Neural progenitor cell (in vitro differentiated cells): ENCODE data around the gene CHMP6. TPM values are rescaled to one million over a fixed set of nuclear protein-coding genes. Genes with fewer than 3 reads are reported as not detected.
A peak's percentile ranks its signal among the peaks of the same experiment; 100 is the strongest.

Source experiments
- DNase-seq: peaks from one replicate; pipeline ENCODE4 v3.0.0-alpha.2; 2016; ENCODE audit warnings: low spot score
- H2AFZ ChIP-seq: fragments of 200-600 bp; sonication (generic); replicated peaks from 2 replicates; pipeline ENCODE4 v1.6.1; 2016; ENCODE audit warnings: antibody characterized with exemption
- H3F3A ChIP-seq: fragments of 200-600 bp; sonication (generic); 2 replicates; pipeline ENCODE4 v1.6.1; 2016; ENCODE audit warnings: antibody characterized with exemption, low read depth
- H3K27ac ChIP-seq: fragments of 200-600 bp; sonication (generic); 2 replicates; pipeline ENCODE4 v1.5.1; 2016; ENCODE audit warnings: mild to moderate bottlenecking
- H3K27me3 ChIP-seq: fragments of 200-600 bp; sonication (generic); 2 replicates; pipeline ENCODE4 v1.6.1; 2016; ENCODE audit warnings: mild to moderate bottlenecking, moderate library complexity
- H3K36me3 ChIP-seq: fragments of 200-600 bp; sonication (generic); 2 replicates; pipeline ENCODE4 v1.5.1; 2016
- H3K4me1 ChIP-seq: fragments of 200-600 bp; sonication (generic); 2 replicates; pipeline ENCODE4 v1.6.1; 2016; ENCODE audit warnings: mixed run types
- H3K4me2 ChIP-seq: fragments of 200-600 bp; sonication (generic); 2 replicates; pipeline ENCODE4 v1.6.1; 2016
- H3K4me3 ChIP-seq: fragments of 200-600 bp; sonication (generic); 2 replicates; pipeline ENCODE4 v1.5.1; 2016
- H3K79me2 ChIP-seq: fragments of 200-600 bp; sonication (generic); 2 replicates; pipeline ENCODE4 v1.6.1; 2016; ENCODE audit warnings: low read depth
- H3K9ac ChIP-seq: fragments of 200-600 bp; sonication (generic); 2 replicates; pipeline ENCODE4 v1.6.1; 2016
- H3K9me3 ChIP-seq: fragments of 200-600 bp; sonication (generic); 2 replicates; pipeline ENCODE4 v1.5.1; 2016; ENCODE audit warnings: low read depth
- H4K20me1 ChIP-seq: fragments of 200-600 bp; sonication (generic); 2 replicates; pipeline ENCODE4 v1.6.1; 2016; ENCODE audit warnings: low read depth
- H3K27ac Mint-ChIP-seq: 3 replicates; pipeline ENCODE4 v1.8.0; 2021; ENCODE audit warnings: mixed read lengths
- H3K27me3 Mint-ChIP-seq: 2 replicates; pipeline ENCODE4 v1.8.0; 2022; ENCODE audit warnings: low read depth, mild to moderate bottlenecking, inconsistent platforms, moderate library complexity, mixed read lengths; ENCODE audit not compliant: insufficient read depth
- H3K36me3 Mint-ChIP-seq: 3 replicates; pipeline ENCODE4 v1.8.0; 2021; ENCODE audit warnings: mixed read lengths
- H3K4me1 Mint-ChIP-seq: 3 replicates; pipeline ENCODE4 v1.8.0; 2021; ENCODE audit warnings: mixed read lengths
- H3K4me3 Mint-ChIP-seq: 3 replicates; pipeline ENCODE4 v1.8.0; 2021; ENCODE audit warnings: mild to moderate bottlenecking, moderate library complexity, mixed read lengths
- H3K9me3 Mint-ChIP-seq: 3 replicates; pipeline ENCODE4 v1.8.0; 2020; ENCODE audit warnings: mixed read lengths
- CTCF ChIP-seq: fragments of 200-600 bp; sonication (generic); IDR thresholded peaks from 2 replicates; pipeline ENCODE4 v1.5.1; 2017; ENCODE audit warnings: antibody characterized with exemption, mild to moderate bottlenecking
- EZH2 ChIP-seq: fragments of 200-600 bp; sonication (generic); IDR thresholded peaks from 2 replicates; pipeline ENCODE4 v1.6.1; 2017; ENCODE audit warnings: antibody characterized with exemption, mild to moderate bottlenecking, moderate library complexity
- EZH2phosphoT487 ChIP-seq: fragments of 200-600 bp; sonication (generic); IDR thresholded peaks from 2 replicates; pipeline ENCODE4 v1.6.1; 2017; ENCODE audit warnings: antibody characterized with exemption
- total RNA-seq: library from RNA; depleted of rRNA; stranded (reverse); fragments of >200 nt; gene quantifications from 2 replicates; pipeline ENCODE4 v1.2.3, GENCODE V29; 2015; ENCODE audit warnings: low replicate concordance

CHMP6 gene
- total RNA-seq, 1 donor from 2014 or later = 11.5 TPM

- no peak for DNase-seq
These were observed 9.1 kb upstream of the CHMP6 start for GRCh38 chr17:80982426-80982974.

GRCh38 chr17:80983545-80983944 is 8.1 kb upstream of the CHMP6 start:
- Histone ChIP-seq H3K36me3 (no peaks in the 10 kb centered on the region), H3K27ac (no peak overlapping the region), H3K79me2 (no peaks in the 10 kb centered on the region), H3K4me3 (no peak overlapping the region), H3K4me2 (no peak overlapping the region), H3K27me3 (peaks cover 24% of the 10 kb centered on the region), H3K9ac (no peak overlapping the region), H2AFZ (no peak overlapping the region), H3F3A (no peaks in the 10 kb centered on the region), H3K9me3 (no peaks in the 10 kb centered on the region), H4K20me1 (no peaks in the 10 kb centered on the region), H3K4me1 (no peaks in the 10 kb centered on the region)
- H3K27me3 Mint-ChIP-seq = peaks cover 22% of the 10 kb centered on the region
- DNase-seq = no peak
- no peaks in the 10 kb centered on the region for H3K9me3 Mint-ChIP-seq
- no peak overlapping the region for H3K27ac Mint-ChIP-seq
- H3K4me1 Mint-ChIP-seq = peaks cover 14% of the 10 kb centered on the region
- H3K36me3 Mint-ChIP-seq = no peaks in the 10 kb centered on the region
- TF ChIP-seq CTCF (no peak), EZH2 (no peak)
- H3K4me3 Mint-ChIP-seq = no peak overlapping the region

More at GRCh38 chr17:80982426-80982974, 9.1 kb upstream of the CHMP6 start:
- Mint-ChIP-seq H3K36me3 (no peaks in the 10 kb centered on the region), H3K27me3 (peaks cover 22% of the 10 kb centered on the region), H3K4me3 (peak overlapping the region; percentile 48), H3K9me3 (no peaks in the 10 kb centered on the region), H3K27ac (peak overlapping the region; percentile 53), H3K4me1 (peaks cover 14% of the 10 kb centered on the region)
- H3K4me3 ChIP-seq = no peak overlapping the region
- no peak overlapping the region for H3K27ac ChIP-seq
- no peak overlapping the region for H2AFZ ChIP-seq
- H3K9me3 ChIP-seq = no peaks in the 10 kb centered on the region
- H3K79me2 ChIP-seq = no peaks in the 10 kb centered on the region
- no peaks in the 10 kb centered on the region for H4K20me1 ChIP-seq
- TF ChIP-seq EZH2 (no peak), CTCF (no peak), EZH2phosphoT487 (no peak)
- no peaks in the 10 kb centered on the region for H3K4me1 ChIP-seq
- no peak overlapping the region for H3K4me2 ChIP-seq
- H3K27me3 ChIP-seq = peaks cover 23% of the 10 kb centered on the region
- no peaks in the 10 kb centered on the region for H3K36me3 ChIP-seq
- H3F3A ChIP-seq = no peaks in the 10 kb centered on the region
- no peak overlapping the region for H3K9ac ChIP-seq

- H3K9ac ChIP-seq = no peak overlapping the region
- H3K9me3 ChIP-seq = no peaks in the 10 kb centered on the region
- Mint-ChIP-seq H3K27ac (no peak overlapping the region), H3K27me3 (peaks cover 22% of the 10 kb centered on the region), H3K4me1 (peaks cover 17% of the 10 kb centered on the region), H3K9me3 (no peaks in the 10 kb centered on the region), H3K36me3 (no peaks in the 10 kb centered on the region), H3K4me3 (no peak overlapping the region)
- no peaks in the 10 kb centered on the region for H3K79me2 ChIP-seq
- H3K36me3 ChIP-seq = no peaks in the 10 kb centered on the region
- H2AFZ ChIP-seq = no peak overlapping the region
- no peaks in the 10 kb centered on the region for H3K4me1 ChIP-seq
- H3K4me3 ChIP-seq = no peak overlapping the region
- peaks cover 36% of the 10 kb centered on the region for H3K27me3 ChIP-seq
- peak; percentile 74 for DNase-seq
- H4K20me1 ChIP-seq = no peaks in the 10 kb centered on the region
- H3K4me2 ChIP-seq = no peak overlapping the region
- H3F3A ChIP-seq = no peaks in the 10 kb centered on the region
- no peak overlapping the region for H3K27ac ChIP-seq
- TF ChIP-seq CTCF = peak; percentile 18
- no peak for TF ChIP-seq EZH2phosphoT487
These were observed 6.9 kb upstream of the CHMP6 start for GRCh38 chr17:80984749-80985148.
